Endothelial cell (in vitro differentiated cells): Measurements from ENCODE around the gene ORMDL2. TPM values are rescaled to one million over a fixed set of nuclear protein-coding genes. Genes with fewer than 3 reads are reported as not detected.
A peak's percentile ranks its signal among the peaks of the same experiment; 100 is the strongest.

Experiments used
- DNase-seq: peaks from one replicate; pipeline ENCODE4 v3.0.0; 2021; ENCODE audit warnings: low spot score
- H3K27ac Mint-ChIP-seq: one replicate; pipeline ENCODE4 v1.8.0; 2021; ENCODE audit warnings: mixed read lengths, inconsistent platforms; ENCODE audit not compliant: unreplicated experiment
- H3K27me3 Mint-ChIP-seq: one replicate; pipeline ENCODE4 v1.8.0; 2021; ENCODE audit warnings: mild to moderate bottlenecking, moderate library complexity, mixed read lengths, inconsistent platforms; ENCODE audit not compliant: unreplicated experiment
- H3K36me3 Mint-ChIP-seq: one replicate; pipeline ENCODE4 v1.8.0; 2021; ENCODE audit warnings: mild to moderate bottlenecking, low read depth, mixed read lengths, inconsistent platforms; ENCODE audit not compliant: unreplicated experiment
- H3K4me1 Mint-ChIP-seq: one replicate; pipeline ENCODE4 v1.8.0; 2021; ENCODE audit warnings: mild to moderate bottlenecking, mixed read lengths, inconsistent platforms; ENCODE audit not compliant: unreplicated experiment
- H3K4me3 Mint-ChIP-seq: one replicate; pipeline ENCODE4 v1.8.0; 2021; ENCODE audit warnings: mild to moderate bottlenecking, mixed read lengths, inconsistent platforms; ENCODE audit not compliant: unreplicated experiment
- H3K9me3 Mint-ChIP-seq: one replicate; pipeline ENCODE4 v1.8.0; 2021; ENCODE audit warnings: mixed read lengths, inconsistent platforms; ENCODE audit not compliant: unreplicated experiment
- long read RNA-seq: library from polyadenylated mRNA; unstranded; transcript quantifications from one replicate; pipeline ENCODE4 v2.0.0, GENCODE V29; 2020; ENCODE audit not compliant: unreplicated experiment
- total RNA-seq: library from RNA; stranded (reverse); fragmentation: NEBNext Ultra II Directional; extraction: Animal tissue kit (Norgen Biotek cat#: 25700); gene quantifications from one replicate; pipeline ENCODE4 v1.2.1, GENCODE V29; 2021; ENCODE audit not compliant: unreplicated experiment
- TF ChIP-seq, protein P1 (sequence below): fragments of 200-600 bp; sonication (generic); IDR thresholded peaks from one replicate; pipeline ENCODE4 v1.5.0; 2021; ENCODE audit warnings: antibody characterized with exemption; ENCODE audit not compliant: unreplicated experiment

ORMDL2 gene, protein sequence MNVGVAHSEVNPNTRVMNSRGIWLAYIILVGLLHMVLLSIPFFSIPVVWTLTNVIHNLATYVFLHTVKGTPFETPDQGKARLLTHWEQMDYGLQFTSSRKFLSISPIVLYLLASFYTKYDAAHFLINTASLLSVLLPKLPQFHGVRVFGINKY
- 33.9 TPM for total RNA-seq
- long read RNA-seq, transcript ORMDL2-201 (4 exons, 2,141 nt) = major isoform, 18 of 20 reads
- long read RNA-seq, partial matches to known transcripts = 1 of 20 reads
- long read RNA-seq, other reads (novel, unspliced or antisense) = 1 of 20 reads

DNA sequence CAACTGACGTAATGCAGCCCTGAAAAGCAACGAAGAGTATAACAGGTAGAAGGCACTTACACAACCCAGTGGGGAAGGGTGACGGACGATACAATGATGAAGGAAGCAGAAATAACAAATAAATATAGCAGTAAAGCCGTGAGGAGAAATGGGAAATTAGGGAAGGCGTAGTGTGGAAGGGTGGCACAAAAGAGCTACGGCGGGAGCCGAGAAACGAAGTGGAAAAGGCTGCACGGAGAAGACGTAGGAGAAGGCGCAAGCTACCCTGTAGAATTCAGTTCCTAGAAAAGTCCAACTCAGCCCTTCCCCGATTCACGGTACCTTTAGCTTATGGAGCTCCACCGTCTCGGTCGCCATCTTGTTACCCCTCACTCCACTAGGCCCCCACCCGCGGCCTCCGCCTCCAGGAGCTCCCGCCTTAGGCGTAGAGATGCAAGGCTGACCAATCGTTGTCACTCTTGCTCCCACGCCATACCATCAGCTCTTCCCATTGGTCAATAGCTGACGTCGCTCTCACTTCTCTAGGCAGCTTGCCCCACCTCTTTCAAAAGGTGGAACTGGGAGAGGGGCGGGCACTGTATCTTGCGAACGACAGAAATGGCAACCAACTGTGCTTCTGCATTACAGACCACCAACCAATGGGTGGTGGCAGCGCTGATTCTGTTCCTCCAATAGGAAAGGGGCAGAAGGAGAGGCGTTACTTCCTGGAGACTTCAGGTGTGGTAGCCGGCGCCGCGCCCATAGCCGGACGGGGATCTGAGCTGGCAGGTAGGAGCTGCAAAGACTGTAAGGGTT lies at the start of gene ORMDL2, which contains the start of gene SARNP:
Gene ORMDL2, plus strand, starts transcription at position 697 of the 795 bp plus-strand sequence. CDS start 959 bp downstream, outside the sequence.
Gene SARNP, minus strand, starts transcription at position 380 of the 795 bp plus-strand sequence. Its CDS starts 23 bp downstream, at position 357.
- peak; percentile 87 for DNase-seq
- Mint-ChIP-seq H3K4me1 (peaks cover 3% of the 10 kb centered on the region), H3K36me3 (peaks cover 9% of the 10 kb centered on the region), H3K27ac (no peak within 1 kb of the TSS), H3K27me3 (no peaks in the 10 kb centered on the region), H3K4me3 (no peak within 1 kb of the TSS), H3K9me3 (no peaks in the 10 kb centered on the region)
- TF ChIP-seq, protein P1, sequence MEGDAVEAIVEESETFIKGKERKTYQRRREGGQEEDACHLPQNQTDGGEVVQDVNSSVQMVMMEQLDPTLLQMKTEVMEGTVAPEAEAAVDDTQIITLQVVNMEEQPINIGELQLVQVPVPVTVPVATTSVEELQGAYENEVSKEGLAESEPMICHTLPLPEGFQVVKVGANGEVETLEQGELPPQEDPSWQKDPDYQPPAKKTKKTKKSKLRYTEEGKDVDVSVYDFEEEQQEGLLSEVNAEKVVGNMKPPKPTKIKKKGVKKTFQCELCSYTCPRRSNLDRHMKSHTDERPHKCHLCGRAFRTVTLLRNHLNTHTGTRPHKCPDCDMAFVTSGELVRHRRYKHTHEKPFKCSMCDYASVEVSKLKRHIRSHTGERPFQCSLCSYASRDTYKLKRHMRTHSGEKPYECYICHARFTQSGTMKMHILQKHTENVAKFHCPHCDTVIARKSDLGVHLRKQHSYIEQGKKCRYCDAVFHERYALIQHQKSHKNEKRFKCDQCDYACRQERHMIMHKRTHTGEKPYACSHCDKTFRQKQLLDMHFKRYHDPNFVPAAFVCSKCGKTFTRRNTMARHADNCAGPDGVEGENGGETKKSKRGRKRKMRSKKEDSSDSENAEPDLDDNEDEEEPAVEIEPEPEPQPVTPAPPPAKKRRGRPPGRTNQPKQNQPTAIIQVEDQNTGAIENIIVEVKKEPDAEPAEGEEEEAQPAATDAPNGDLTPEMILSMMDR = no peak

DNA sequence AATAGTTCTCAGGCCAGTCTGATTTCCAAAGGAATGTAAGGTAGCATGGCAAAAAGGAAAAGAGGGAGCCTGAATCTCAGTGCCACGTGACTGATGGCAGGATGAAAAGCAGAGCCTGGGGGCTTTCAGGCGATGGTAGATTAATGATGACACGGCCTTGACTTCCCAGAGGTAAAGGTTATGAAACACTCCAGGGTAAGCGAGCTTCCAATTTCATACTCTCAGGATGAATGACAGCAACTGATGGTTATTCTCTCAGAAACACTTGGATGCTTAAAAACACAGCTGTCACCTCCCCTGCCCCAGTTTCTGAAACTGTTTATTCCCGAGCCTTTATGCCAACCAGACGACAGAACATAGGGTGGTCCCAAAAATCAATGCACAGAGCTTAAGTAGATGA lies 46.1 kb upstream of the ORMDL2 start:
- no peaks in the 10 kb centered on the region for H3K9me3 Mint-ChIP-seq
- H3K27ac Mint-ChIP-seq = no peak overlapping the region
- H3K4me1 Mint-ChIP-seq = no peaks in the 10 kb centered on the region
- TF ChIP-seq, protein P1 = no peak
- no peak for DNase-seq
- H3K27me3 Mint-ChIP-seq = no peaks in the 10 kb centered on the region
- H3K4me3 Mint-ChIP-seq = peak overlapping the region; percentile 29
- H3K36me3 Mint-ChIP-seq = peaks cover 37% of the 10 kb centered on the region

DNA sequence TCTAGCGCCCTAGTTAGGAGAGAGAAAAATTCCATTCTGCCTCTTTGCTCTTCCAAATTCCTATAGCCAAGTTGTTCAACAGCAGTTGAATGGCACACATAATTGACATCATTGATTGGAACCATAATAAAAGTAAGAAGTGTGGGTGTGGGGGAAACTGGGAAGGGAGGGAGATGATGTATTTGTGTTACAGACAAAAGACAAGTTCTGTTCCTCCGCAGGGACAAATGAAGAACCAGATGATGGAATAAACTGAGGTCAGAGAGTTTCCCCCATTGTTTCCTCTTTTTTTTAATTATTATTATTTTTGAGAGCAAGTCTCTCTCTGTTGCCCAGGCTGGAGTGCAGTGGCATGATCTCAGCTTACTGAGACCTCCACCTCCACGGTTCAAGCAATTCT lies 40.0 kb upstream of the ORMDL2 start:
- TF ChIP-seq, protein P1 = no peak
- H3K36me3 Mint-ChIP-seq = peaks cover 27% of the 10 kb centered on the region

DNA sequence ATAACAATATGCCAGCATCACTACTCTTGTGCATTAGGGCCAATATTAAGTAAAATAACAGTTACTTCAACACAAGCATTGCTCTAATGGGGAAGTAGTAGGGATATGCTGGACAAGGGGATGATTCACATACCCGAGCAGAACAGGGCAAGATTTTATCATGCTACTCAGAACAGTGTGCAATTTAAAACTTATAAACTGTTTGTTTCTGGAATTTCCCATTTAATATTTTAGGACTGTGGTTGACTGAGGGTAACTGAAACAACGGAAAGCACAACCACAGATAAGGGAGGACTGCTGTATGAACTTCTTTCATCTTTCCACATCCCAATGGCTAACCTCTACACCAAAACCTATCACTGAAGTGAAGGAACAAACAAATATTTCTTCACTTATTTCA lies 37.2 kb upstream of the ORMDL2 start:
- H3K4me1 Mint-ChIP-seq = no peaks in the 10 kb centered on the region
- H3K36me3 Mint-ChIP-seq = peaks cover 40% of the 10 kb centered on the region
- TF ChIP-seq, protein P1 = no peak
- H3K27me3 Mint-ChIP-seq = peaks cover 1% of the 10 kb centered on the region
- no peaks in the 10 kb centered on the region for H3K9me3 Mint-ChIP-seq
- DNase-seq = no peak
- no peak overlapping the region for H3K27ac Mint-ChIP-seq
- H3K4me3 Mint-ChIP-seq = no peak overlapping the region

More for the DNA sequence above, 40.0 kb upstream of the ORMDL2 start:
- Mint-ChIP-seq H3K27ac (no peak overlapping the region), H3K4me1 (no peaks in the 10 kb centered on the region), H3K27me3 (no peaks in the 10 kb centered on the region), H3K9me3 (no peaks in the 10 kb centered on the region), H3K4me3 (no peak overlapping the region)
- DNase-seq = no peak
